ENCODE measurements around the gene TMEM256. TPM values are rescaled to one million over a fixed set of nuclear protein-coding genes. Genes with fewer than 3 reads are reported as not detected.

Gene TMEM256
- total RNA-seq, 4 donors from 2014 or later, result 31.1 to 66.6 (median 57.8) TPM

- Histone ChIP-seq H3K27me3 (no peaks in the 10 kb centered on the region), H3K4me3 (no peak overlapping the region), H3K9me3 (no peaks in the 10 kb centered on the region), H3K36me3 (peaks cover 0 to 66% of the 10 kb centered on the region in 2 donors), H3K27ac (no peak overlapping the region), H3K4me1 (no peaks in the 10 kb centered on the region)
- no peak for ATAC-seq
- TF ChIP-seq POLR2AphosphoS5 (IDR thresholded peaks at IDR 0.05) (no peak), EP300 (IDR thresholded peaks at IDR 0.05) (no peak), POLR2A (IDR thresholded peaks at IDR 0.05) (no peak)
- TF ChIP-seq, protein P1, sequence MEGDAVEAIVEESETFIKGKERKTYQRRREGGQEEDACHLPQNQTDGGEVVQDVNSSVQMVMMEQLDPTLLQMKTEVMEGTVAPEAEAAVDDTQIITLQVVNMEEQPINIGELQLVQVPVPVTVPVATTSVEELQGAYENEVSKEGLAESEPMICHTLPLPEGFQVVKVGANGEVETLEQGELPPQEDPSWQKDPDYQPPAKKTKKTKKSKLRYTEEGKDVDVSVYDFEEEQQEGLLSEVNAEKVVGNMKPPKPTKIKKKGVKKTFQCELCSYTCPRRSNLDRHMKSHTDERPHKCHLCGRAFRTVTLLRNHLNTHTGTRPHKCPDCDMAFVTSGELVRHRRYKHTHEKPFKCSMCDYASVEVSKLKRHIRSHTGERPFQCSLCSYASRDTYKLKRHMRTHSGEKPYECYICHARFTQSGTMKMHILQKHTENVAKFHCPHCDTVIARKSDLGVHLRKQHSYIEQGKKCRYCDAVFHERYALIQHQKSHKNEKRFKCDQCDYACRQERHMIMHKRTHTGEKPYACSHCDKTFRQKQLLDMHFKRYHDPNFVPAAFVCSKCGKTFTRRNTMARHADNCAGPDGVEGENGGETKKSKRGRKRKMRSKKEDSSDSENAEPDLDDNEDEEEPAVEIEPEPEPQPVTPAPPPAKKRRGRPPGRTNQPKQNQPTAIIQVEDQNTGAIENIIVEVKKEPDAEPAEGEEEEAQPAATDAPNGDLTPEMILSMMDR (IDR thresholded peaks at IDR 0.05), result no peak
- WGBS, 2 donors (ENCODE audit: low coverage in 1 of 2), result 60% methylated on average over 1 of the region's 6 CpGs; no CpG with 5 or more reads in 1 of the 2 donors
Observed at GRCh38 chr17:7413346-7413985, 9.6 kb upstream of the TMEM256 start.

GRCh38 chr17:7411427-7411750 lies 7.5 kb upstream of the TMEM256 start:
- peaks cover 0 to 17% (median 2%) of the 10 kb centered on the region in 3 donors for H3K4me1 ChIP-seq
- H3K36me3 ChIP-seq, result peaks cover 0 to 53% of the 10 kb centered on the region in 2 donors
- H3K27ac ChIP-seq, result no peak overlapping the region
- H3K9me3 ChIP-seq, result no peaks in the 10 kb centered on the region
- WGBS, 2 donors (ENCODE audit: low coverage in 1 of 2), result 83% methylated on average over 3 of the region's 8 CpGs; no CpG with 5 or more reads in 1 of the 2 donors
- H3K27me3 ChIP-seq, result no peaks in the 10 kb centered on the region
- ATAC-seq, result no peak
- no peak overlapping the region for H3K4me3 ChIP-seq
- TF ChIP-seq POLR2AphosphoS5 (IDR thresholded peaks at IDR 0.05) (no peak), POLR2A (IDR thresholded peaks at IDR 0.05) (no peak), EP300 (IDR thresholded peaks at IDR 0.05) (no peak)
- TF ChIP-seq, protein P1 (IDR thresholded peaks at IDR 0.05), result no peak

DNA sequence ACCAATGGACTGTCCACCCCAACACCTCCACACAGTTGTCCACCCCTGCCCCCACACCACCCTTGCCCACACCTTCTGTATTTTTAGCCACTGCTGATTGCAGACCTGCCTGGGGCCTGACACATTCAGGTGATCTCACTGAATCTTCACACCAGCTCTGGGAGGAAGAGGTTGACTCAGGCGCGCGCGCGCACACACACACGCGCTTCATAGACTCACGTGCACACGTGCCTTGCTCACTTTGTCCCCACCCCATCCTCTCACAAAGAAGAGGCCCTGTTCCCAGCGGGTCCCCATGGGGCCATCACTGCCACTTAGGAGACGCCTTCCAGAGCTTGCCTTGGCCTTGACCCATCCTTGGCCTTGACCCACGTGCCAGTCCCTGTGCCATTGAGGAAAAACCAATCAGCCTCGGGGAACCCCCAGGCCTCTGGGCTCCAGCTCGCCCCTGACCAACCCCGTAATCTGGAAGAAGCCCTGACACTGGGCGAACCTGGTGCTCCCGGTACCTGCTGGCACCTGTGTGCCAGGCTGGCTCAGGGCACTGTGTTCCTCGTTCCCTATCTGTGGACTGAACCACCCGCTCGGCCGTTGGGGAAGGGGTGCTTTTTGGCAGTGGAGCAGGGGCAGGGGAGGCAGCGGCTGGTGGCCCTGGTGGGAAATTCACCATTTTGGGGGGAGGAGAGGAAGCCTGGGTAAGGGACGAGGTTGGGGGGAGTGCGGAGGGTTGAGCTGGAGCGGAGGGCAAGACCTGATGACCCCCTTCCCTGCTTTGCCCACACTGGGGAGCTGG lies 6.9 kb upstream of the TMEM256 start:
- no peaks in the 10 kb centered on the region for H3K9me3 ChIP-seq
- WGBS, 2 donors (ENCODE audit: low coverage in 1 of 2), result 84% methylated on average over 9 of the region's 25 CpGs; no CpG with 5 or more reads in 1 of the 2 donors
- TF ChIP-seq POLR2A (IDR thresholded peaks at IDR 0.05) (no peak), POLR2AphosphoS5 (IDR thresholded peaks at IDR 0.05) (no peak)
- peaks cover 0 to 23% (median 8%) of the 10 kb centered on the region in 3 donors for H3K4me1 ChIP-seq
- H3K36me3 ChIP-seq, result peaks cover 0 to 47% of the 10 kb centered on the region in 2 donors
- no peaks in the 10 kb centered on the region for H3K27me3 ChIP-seq
- no peak overlapping the region for H3K27ac ChIP-seq
- no peak overlapping the region for H3K4me3 ChIP-seq
- no peak for ATAC-seq

- peaks cover 0 to 36% of the 10 kb centered on the region in 2 donors for H3K36me3 ChIP-seq
- WGBS, 2 donors (ENCODE audit: low coverage in 1 of 2), result 85 to 93% methylated on average over 4 to 6 of the region's 6 CpGs
Observed at GRCh38 chr17:7409716-7410115, 5.8 kb upstream of the TMEM256 start.

DNA sequence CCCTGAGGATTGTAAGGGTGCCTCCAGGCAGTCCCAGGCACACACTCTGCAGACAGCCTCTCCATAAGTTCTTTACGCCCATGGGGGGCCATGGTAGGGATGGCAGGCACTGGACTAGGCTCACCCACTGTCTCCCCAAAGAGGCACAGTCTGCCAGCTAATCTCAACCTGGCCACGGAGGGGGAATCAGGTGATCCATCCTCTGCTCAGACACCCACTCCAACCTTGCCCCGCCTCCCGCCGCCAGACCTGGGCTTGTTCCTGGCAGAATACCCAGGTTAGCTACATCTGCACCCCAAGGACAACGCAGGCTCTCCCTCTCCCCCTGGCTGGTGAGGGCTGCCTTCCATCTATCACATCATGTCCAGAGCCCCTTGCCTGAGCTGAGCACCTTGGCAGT lies 5.0 kb upstream of the TMEM256 start:
- TF ChIP-seq EP300 (IDR thresholded peaks at IDR 0.05), result no peak
- no peak for TF ChIP-seq POLR2A (IDR thresholded peaks at IDR 0.05)
- TF ChIP-seq, protein P1 (IDR thresholded peaks at IDR 0.05), result no peak
- TF ChIP-seq POLR2AphosphoS5 (IDR thresholded peaks at IDR 0.05), result no peak
- Histone ChIP-seq H3K27me3 (no peaks in the 10 kb centered on the region), H3K4me1 (peaks cover 0 to 33% (median 13%) of the 10 kb centered on the region in 3 donors), H3K4me3 (no peak overlapping the region), H3K36me3 (peaks cover 0 to 31% of the 10 kb centered on the region in 2 donors), H3K9me3 (no peaks in the 10 kb centered on the region), H3K27ac (no peak overlapping the region)
- WGBS, 2 donors (ENCODE audit: low coverage in 1 of 2), result 20 to 93% methylated on average over 1 to 3 of the region's 6 CpGs
- ATAC-seq, result no peak

More at GRCh38 chr17:7409716-7410115, 5.8 kb upstream of the TMEM256 start:
- H3K27me3 ChIP-seq, result no peaks in the 10 kb centered on the region
- TF ChIP-seq POLR2A (IDR thresholded peaks at IDR 0.05) (no peak), EP300 (IDR thresholded peaks at IDR 0.05) (no peak), POLR2AphosphoS5 (IDR thresholded peaks at IDR 0.05) (no peak)
- TF ChIP-seq, protein P1 (IDR thresholded peaks at IDR 0.05), result no peak
- H3K4me3 ChIP-seq, result no peak overlapping the region
- no peaks in the 10 kb centered on the region for H3K9me3 ChIP-seq
- H3K27ac ChIP-seq, result no peak overlapping the region
- H3K4me1 ChIP-seq, result peaks cover 0 to 33% (median 13%) of the 10 kb centered on the region in 3 donors
- ATAC-seq, result no peak
